Measurements from ENCODE around the gene LRRC74B.
"Not testable (repeated sequence)": the region's sequence is repeated elsewhere in the genome, so short reads cannot be mapped to it uniquely, and the experiment has no call there.

LRRC74B gene

DNA sequence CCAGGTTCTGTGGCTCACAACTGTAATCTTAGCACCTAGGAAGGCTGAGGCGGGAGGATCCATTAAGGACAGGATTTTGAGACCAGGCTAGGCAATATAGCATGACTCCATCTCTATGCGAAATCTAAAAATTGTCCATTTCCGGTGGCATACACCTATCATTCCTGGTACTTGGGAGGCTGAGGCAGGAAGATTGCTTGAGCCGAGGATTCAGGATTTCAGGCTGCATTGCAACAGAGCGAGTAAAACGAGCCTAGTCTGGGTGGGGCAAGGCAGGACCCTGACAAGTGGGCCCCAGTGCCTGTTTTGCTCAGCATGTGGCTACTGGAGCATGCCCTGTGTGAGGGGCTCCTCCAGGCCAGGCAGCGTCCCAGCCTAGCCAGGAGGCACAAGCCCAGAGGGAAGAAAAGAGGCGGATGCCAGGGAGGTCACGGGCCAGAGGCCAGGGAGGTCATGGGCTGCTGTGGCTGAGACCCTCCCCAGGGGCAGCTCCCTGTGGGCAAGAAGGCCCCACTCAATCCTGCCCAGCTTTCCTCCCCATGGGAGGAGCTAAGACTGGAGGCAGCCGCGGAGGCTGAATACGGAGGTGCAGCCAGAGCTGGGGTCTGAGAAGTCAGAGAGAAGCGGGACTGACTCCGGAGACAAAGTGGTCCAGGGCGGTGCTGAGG is 8.4 kb downstream of the LRRC74B start:
- DNase-seq = no peak

GRCh38 chr22:21054714-21055563 is 9.2 kb downstream of the LRRC74B start:
- DNase-seq = no peak

GRCh38 chr22:21055564-21055834 is 9.8 kb downstream of the LRRC74B start:
- DNase-seq = no peak

DNA sequence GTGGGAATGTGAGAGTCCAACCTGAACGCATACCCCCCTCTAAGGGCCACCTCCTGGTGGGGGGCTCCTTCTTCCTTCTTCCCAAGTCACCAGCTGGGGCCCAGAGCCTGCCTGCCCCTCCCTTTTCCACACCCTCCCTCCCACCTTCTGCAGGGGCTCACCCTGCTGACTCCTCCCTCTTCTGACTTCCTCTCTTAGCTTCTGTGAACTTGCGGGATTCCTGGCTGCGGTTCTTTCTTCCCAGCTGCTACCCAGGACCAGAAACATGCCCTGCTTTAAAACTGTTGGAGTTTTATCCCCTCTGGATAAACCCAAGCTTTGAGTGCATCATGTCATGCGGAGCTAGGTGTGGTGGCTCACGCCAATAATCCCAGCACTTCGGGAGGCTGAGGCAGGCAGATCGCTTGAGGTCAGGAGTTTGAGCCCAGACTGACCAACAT is 10.2 kb downstream of the LRRC74B start:
- no peak for DNase-seq

- DNase-seq = not testable (repeated sequence)
Observed at GRCh38 chr22:21060363-21060762, 14.6 kb downstream of the LRRC74B start.

GRCh38 chr22:21061660-21062321 is 16.0 kb downstream of the LRRC74B start:
- DNase-seq = not testable (repeated sequence)

- not testable (repeated sequence) for DNase-seq
Observed at GRCh38 chr22:21064425-21064824, 18.7 kb downstream of the LRRC74B start.

DNA sequence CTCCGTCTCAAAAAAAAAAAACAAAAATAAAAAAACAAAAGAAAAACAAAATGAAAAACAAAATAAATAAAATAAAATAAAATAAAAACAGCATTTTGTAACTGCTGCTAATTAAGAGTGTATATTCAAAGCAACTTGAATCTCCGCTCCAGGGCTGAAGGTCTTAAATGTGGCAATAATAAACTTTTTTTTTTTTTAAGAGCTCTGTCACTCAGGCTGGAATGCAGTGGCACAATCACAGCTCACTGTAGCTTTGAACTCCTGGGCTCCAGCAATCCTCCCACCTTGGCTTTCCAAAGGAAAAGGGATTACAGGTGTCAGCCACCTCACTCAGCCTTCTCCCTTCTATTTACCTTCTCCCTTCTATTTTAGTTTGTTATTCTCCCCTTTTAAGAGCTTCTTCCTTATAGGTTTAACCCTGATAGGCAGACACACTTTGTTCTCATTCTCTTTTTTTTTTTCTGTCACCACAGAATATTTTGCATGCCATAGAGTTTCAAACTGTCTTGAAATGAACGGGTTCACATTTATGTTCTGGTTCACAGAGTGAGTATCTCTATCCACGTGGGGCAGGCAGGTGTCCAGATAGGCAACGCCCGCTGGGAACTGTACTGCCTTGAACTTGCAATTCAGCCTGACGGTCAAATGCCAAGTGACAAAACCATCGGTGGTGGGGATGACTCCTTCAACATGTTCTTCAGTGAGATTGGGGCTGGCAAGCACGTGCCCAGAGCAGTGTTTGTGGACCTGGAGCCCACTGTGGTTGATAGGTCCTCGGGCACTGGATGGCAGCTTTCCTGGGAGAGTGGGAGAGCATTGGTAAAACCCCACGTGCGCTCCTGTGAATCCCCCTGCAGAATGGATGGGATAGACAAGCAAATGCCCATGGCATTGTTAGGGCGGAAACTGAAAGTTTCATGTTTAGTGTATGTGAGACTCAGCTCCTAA is 19.4 kb downstream of the LRRC74B start:
- no peak for DNase-seq

- DNase-seq = no peak
Observed at GRCh38 chr22:21067075-21067900, 21.5 kb downstream of the LRRC74B start.

DNA sequence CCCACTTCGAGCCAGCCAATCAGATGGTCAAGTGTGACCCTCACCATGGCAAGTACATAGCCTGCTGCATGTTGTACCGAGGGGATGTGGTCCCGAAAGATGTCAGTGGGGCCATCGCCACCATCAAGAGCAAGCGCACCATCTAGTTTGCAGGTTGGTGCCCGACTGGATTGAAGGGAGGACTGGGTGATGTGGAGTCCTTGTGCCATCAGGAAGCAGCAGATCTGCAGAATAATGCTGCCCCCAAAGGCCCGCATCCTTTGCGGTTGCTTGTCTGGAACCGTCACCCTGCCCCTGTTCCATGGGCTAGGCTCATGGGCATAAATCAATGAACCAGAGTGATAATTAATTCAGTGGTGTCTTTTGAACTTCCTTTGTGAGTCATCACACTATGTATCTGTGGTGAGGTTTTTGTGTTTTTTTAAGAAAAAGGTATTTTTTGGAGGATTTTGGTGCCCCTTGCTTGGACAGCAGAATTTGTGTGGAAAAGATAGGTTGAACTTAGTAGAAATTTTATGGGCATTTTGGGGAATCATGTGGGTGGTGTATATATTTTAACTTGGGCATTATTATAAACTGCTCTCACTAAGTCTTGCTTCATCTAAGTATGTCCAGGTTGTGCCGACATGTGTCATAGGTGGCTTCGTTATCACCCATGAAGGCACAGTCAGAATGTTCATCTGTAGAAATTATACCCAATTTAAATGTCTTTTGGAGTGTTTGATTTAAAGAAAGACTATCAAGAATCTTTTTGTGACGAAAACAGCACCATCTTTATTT is 22.3 kb downstream of the LRRC74B start:
- DNase-seq = no peak

DNA sequence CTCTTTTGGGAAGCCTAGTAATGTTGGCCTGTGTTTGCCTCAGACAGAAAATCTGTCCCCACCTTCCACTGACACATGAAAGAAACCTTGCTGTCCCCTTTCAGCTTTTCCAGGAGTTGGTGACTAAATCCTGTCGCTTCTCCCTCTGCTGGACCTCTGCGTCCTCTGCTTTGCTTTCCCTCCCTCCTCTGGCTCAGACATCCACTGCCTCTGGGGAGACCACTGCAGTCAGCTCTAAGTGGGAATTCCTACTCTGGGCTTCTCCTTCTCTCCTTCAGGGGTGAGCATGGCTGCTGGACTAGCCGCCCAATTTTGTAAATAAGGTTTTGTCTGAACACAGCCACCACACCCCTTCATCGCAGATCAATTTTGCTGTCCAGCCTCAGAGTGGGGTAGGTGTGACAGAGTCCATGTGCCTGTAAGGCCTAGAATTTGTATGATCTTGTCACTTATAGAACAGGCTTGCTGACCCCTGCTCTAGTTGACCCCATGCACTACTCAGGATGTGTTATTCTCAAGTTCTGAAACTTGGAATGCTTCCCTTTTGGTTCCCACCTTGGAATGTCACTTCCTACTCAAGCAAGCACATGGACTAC is 23.0 kb downstream of the LRRC74B start:
- DNase-seq = no peak

GRCh38 chr22:21069375-21069774 is 23.6 kb downstream of the LRRC74B start:
- DNase-seq = no peak

- no peak for DNase-seq
Observed at GRCh38 chr22:21070690-21071615, 25.2 kb downstream of the LRRC74B start.

DNA sequence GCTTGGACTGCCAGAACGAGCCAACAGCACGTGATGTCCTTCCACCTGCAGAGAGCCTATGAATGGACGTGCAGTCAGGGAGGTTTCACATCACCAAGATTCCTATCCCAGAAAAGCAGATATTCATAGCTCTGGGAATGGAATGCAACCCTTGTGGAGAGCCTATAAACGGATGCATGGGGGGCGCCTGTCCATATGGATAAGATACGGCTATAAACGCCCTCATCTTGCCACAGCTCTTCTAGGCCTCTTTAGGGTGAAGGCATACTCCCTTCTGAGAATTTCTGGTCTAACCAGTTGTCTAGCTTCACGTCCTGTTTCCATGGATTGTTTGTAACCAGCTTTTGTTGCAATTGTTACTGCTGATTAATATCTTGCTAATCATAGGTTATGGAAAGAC is 26.1 kb downstream of the LRRC74B start:
- not testable (repeated sequence) for DNase-seq

- DNase-seq = no peak
Observed at GRCh38 chr22:21073023-21073422, 27.3 kb downstream of the LRRC74B start.

GRCh38 chr22:21073482-21073881 is 27.7 kb downstream of the LRRC74B start:
- no peak for DNase-seq

GRCh38 chr22:21074102-21074715 is 28.5 kb downstream of the LRRC74B start:
- no peak for DNase-seq

All from hypothalamus (tissue), 51 donors.